ENCODE measurements around the gene OR4K15.

DNA sequence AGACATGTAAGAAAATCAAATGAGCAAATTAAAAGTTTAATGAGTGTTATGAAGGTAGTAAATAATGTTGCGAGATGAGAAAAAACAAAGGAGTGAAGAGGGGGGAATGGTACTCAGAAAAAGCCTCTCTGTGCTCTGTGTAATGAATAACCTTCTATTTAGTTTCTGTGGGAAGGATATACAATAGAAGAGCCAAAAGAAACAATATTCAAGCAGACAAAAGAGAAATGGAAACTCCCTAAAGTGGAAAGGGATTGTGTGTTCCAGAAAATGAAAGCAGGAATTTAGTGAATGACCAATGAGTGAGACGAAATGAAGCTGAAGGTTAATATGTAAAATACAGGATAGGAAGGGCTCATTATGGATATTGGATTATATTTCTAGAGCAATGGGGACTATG, 26.2 kb upstream of the OR4K15 start:
- TF ChIP-seq, protein P1, sequence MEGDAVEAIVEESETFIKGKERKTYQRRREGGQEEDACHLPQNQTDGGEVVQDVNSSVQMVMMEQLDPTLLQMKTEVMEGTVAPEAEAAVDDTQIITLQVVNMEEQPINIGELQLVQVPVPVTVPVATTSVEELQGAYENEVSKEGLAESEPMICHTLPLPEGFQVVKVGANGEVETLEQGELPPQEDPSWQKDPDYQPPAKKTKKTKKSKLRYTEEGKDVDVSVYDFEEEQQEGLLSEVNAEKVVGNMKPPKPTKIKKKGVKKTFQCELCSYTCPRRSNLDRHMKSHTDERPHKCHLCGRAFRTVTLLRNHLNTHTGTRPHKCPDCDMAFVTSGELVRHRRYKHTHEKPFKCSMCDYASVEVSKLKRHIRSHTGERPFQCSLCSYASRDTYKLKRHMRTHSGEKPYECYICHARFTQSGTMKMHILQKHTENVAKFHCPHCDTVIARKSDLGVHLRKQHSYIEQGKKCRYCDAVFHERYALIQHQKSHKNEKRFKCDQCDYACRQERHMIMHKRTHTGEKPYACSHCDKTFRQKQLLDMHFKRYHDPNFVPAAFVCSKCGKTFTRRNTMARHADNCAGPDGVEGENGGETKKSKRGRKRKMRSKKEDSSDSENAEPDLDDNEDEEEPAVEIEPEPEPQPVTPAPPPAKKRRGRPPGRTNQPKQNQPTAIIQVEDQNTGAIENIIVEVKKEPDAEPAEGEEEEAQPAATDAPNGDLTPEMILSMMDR (IDR thresholded peaks at IDR 0.05; ENCODE audit: insufficient read depth, low read depth, low read length): no peak
- no peak for TF ChIP-seq EZH2 (IDR thresholded peaks at IDR 0.05; ENCODE audit: insufficient read depth, low read length)

Measured in astrocyte (in vitro differentiated cells and primary cell).